ENCODE measurements around the gene SLC4A1. TPM values are rescaled to one million over a fixed set of nuclear protein-coding genes. Genes with fewer than 3 reads are reported as not detected.

The SLC4A1 gene
- total RNA-seq, 4 donors from 2014 or later: 0.15 to 0.78 TPM; not detected in 2

GRCh38 chr17:44253006-44253405 is 14.9 kb downstream of the SLC4A1 start:
- TF ChIP-seq POLR2A (IDR thresholded peaks at IDR 0.05): no peak
- no peak for TF ChIP-seq CTCF (IDR thresholded peaks at IDR 0.05)
- DNase-seq: no peak
- 85 to 91% methylated on average over 12 of the region's 14 CpGs for WGBS, 2 donors
- H3K27me3 ChIP-seq: no peaks in the 10 kb centered on the region
- H3K36me3 ChIP-seq: no peaks in the 10 kb centered on the region
- H3K4me3 ChIP-seq (replicated peaks in 1 of 3): no peak overlapping the region
- no peaks in the 10 kb centered on the region for H3K4me1 ChIP-seq
- intact Hi-C loops (cut with DNase I): no loop called here
- H3K9me3 ChIP-seq: no peaks in the 10 kb centered on the region
- H3K27ac ChIP-seq: no peak overlapping the region

GRCh38 chr17:44251062-44251461 is 16.9 kb downstream of the SLC4A1 start:
- no peaks in the 10 kb centered on the region for H3K9me3 ChIP-seq
- WGBS, 2 donors: 96 to 99% methylated on average over 10 to 11 of the region's 17 CpGs
- intact Hi-C loops (cut with DNase I): no loop called here
- DNase-seq: no peak
- no peak overlapping the region for H3K4me3 ChIP-seq (replicated peaks in 1 of 3)
- peaks cover 0 to 11% of the 10 kb centered on the region in 2 donors for H3K4me1 ChIP-seq
- no peak overlapping the region for H3K27ac ChIP-seq
- no peaks in the 10 kb centered on the region for H3K27me3 ChIP-seq
- no peak for TF ChIP-seq POLR2A (IDR thresholded peaks at IDR 0.05)
- no peak for TF ChIP-seq CTCF (IDR thresholded peaks at IDR 0.05)
- H3K36me3 ChIP-seq: no peaks in the 10 kb centered on the region

- Histone ChIP-seq H3K27me3 (no peaks in the 10 kb centered on the region), H3K4me3 (replicated peaks in 1 of 3) (no peak overlapping the region), H3K9me3 (no peaks in the 10 kb centered on the region), H3K4me1 (peaks cover 0 to 11% of the 10 kb centered on the region in 2 donors), H3K27ac (no peak overlapping the region), H3K36me3 (no peaks in the 10 kb centered on the region)
- intact Hi-C loops (cut with DNase I): no loop called here
- DNase-seq: no peak
- 85 to 86% methylated on average over 9 of the region's 9 CpGs for whole genome bisulfite sequencing, 2 donors
- no peak for TF ChIP-seq CTCF (IDR thresholded peaks at IDR 0.05)
- no peak for TF ChIP-seq POLR2A (IDR thresholded peaks at IDR 0.05)
Observed at GRCh38 chr17:44249501-44250246, 18.3 kb downstream of the SLC4A1 start.

GRCh38 chr17:44247876-44248736 is 19.8 kb downstream of the SLC4A1 start:
- Histone ChIP-seq H3K4me1 (peaks cover 0 to 11% of the 10 kb centered on the region in 2 donors), H3K27me3 (no peaks in the 10 kb centered on the region), H3K36me3 (no peaks in the 10 kb centered on the region), H3K9me3 (no peaks in the 10 kb centered on the region), H3K27ac (no peak overlapping the region), H3K4me3 (replicated peaks in 1 of 3) (no peak overlapping the region)
- WGBS, 2 donors: 82 to 89% methylated on average over 10 of the region's 10 CpGs
- DNase-seq: no peak
- intact Hi-C loops (cut with DNase I): no loop called here
- no peak for TF ChIP-seq POLR2A (IDR thresholded peaks at IDR 0.05)
- TF ChIP-seq CTCF (IDR thresholded peaks at IDR 0.05): no peak

- TF ChIP-seq POLR2A (IDR thresholded peaks at IDR 0.05) (no peak), CTCF (IDR thresholded peaks at IDR 0.05) (no peak)
- intact Hi-C loops (cut with DNase I): no loop called here
- no peaks in the 10 kb centered on the region for H3K9me3 ChIP-seq
- H3K4me1 ChIP-seq: peaks cover 0 to 11% of the 10 kb centered on the region in 2 donors
- DNase-seq: peak in 1 of 2 donors; percentile 31
- 61 to 64% methylated on average over 4 to 7 of the region's 7 CpGs for WGBS, 2 donors
- peak overlapping the region in 1 of 3 donors; percentile 50 for H3K27ac ChIP-seq
- no peaks in the 10 kb centered on the region for H3K36me3 ChIP-seq
- no peak overlapping the region for H3K4me3 ChIP-seq (replicated peaks in 1 of 3)
- H3K27me3 ChIP-seq: no peaks in the 10 kb centered on the region
Observed at GRCh38 chr17:44247440-44247841, 20.5 kb downstream of the SLC4A1 start.

All from thyroid gland (tissue), 4 donors.